Measurements from ENCODE around the gene LRIG1. TPM values are rescaled to one million over a fixed set of nuclear protein-coding genes. Genes with fewer than 3 reads are reported as not detected.

The LRIG1 gene
- total and polyA plus RNA-seq, 9 of the 15 experiments (the other 6 are each of a cell fraction or from before 2014, with no cell fraction given), result 0.05 to 0.38 (median 0.13) TPM; not detected in 3

DNA sequence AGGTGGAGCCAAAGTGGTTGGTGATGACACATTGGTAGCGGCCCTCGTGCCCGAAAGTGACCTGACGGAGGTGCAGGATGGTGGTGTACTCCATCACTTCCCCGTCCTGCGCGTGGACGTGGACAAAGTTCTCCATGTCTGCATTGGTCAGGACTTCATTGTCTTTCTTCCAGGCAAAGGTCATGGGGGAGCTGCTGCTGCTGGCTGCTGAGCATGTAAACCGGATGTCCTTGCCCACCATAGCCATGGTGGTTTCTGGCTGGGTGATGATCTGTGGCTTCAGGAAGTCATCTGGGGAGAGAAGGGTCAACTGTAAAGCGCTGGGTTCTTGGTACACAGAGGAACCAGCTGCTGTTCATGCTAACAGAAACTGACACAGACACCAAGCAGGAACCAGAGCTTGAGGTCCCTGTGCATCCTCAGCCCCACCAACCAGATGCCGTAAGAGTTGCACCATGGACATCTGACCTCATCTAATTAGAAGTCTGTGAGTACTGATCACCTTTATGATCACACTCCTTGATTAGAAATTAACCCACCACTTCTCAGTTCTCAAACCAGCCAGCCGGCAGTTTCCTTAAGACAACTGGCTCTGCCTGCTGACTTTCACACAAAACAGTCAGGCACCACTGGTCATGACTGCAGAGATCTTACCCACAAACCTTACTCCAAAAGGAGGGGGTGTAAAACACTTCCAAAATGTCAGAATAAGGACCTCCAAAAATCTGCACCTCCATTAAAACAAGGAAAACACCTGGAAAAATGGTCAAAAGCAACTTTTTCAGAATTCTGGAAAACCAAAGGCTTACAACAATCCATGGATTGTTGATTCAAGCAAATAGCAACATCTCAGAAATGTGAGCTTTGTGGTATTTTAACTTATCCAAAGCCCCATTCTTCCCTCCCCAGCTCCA, 114.6 kb downstream of the LRIG1 start:
- Histone ChIP-seq H4K20me1 (replicated peaks; ENCODE audit: control insufficient read depth, insufficient read depth, low read length) (no peaks in the 10 kb centered on the region), H3K4me3 (no peak overlapping the region), H3K9me1 (ENCODE audit: control insufficient read depth, insufficient read depth, low read length) (no peaks in the 10 kb centered on the region), H3K36me3 (ENCODE audit: control insufficient read depth, insufficient read depth, low read length) (no peaks in the 10 kb centered on the region), H3K4me2 (ENCODE audit: insufficient read depth, low read length) (no peak overlapping the region), H3K27me3 (ENCODE audit: control insufficient read depth in 2 of 2, insufficient read depth in 2 of 2, low read length in 2 of 2) (no peaks in the 10 kb centered on the region), H2AFZ (ENCODE audit: low read depth, low read length) (no peak overlapping the region), H3K9ac (ENCODE audit: insufficient read depth in 1 of 2, low read depth in 2 of 2, low read length in 2 of 2) (no peak overlapping the region), H3K4me1 (replicated peaks in 1 of 2; ENCODE audit: control insufficient read depth in 2 of 2, insufficient read depth in 2 of 2, low read length in 2 of 2) (no peaks in the 10 kb centered on the region), H3K9me3 (replicated peaks; ENCODE audit: control insufficient read depth, insufficient read depth, low read depth, low read length) (no peaks in the 10 kb centered on the region), H3K79me2 (ENCODE audit: control insufficient read depth, insufficient read depth, low read length) (no peaks in the 10 kb centered on the region), H3K27ac (ENCODE audit: extremely low read depth, low read depth, low read length) (no peak overlapping the region)
- CTCF ChIA-PET (ENCODE audit: low intra/inter-chr PET ratio), result no interaction called here
- POLR2A ChIA-PET, result no interaction called here
- DNase-seq (ENCODE audit: extremely low read depth in 1 of 4, low spot score in 3 of 4) (no peak), ATAC-seq (no peak), FAIRE-seq (no peak)
- intact Hi-C loops (cut with micrococcal nuclease) (no loop called here), in situ Hi-C loops (cut with MboI) (no loop called here)
- TF ChIP-seq PHF21A (IDR thresholded peaks at IDR 0.05; ENCODE audit: borderline replicate concordance, low read depth) (no peak), NR1H2 (CRISPR knock-in tag; IDR thresholded peaks at IDR 0.05) (no peak), RUNX1 (IDR thresholded peaks at IDR 0.05; ENCODE audit: low read depth) (no peak), HNRNPK (IDR thresholded peaks at IDR 0.05; ENCODE audit: low read depth, low read length, poor library complexity, severe bottlenecking) (no peak), KHSRP (IDR thresholded peaks at IDR 0.05) (no peak), DPF2 (IDR thresholded peaks at IDR 0.05) (no peak)
- WGBS (ENCODE audit: insufficient coverage, low coverage, missing lambda C conversion rate), result 77% methylated on average over 11 of the region's 12 CpGs
- BruUV-seq (replicated peaks), result no TSS peak

- H3K4me3 ChIP-seq, result no peak overlapping the region
- no TSS peak for BruUV-seq (replicated peaks)
- no peak for DNase-seq (ENCODE audit: extremely low read depth in 1 of 4, low spot score in 3 of 4)
- no peak overlapping the region for H3K4me2 ChIP-seq (ENCODE audit: insufficient read depth, low read length)
- H3K27me3 ChIP-seq (ENCODE audit: control insufficient read depth in 2 of 2, insufficient read depth in 2 of 2, low read length in 2 of 2), result no peaks in the 10 kb centered on the region
- POLR2A ChIA-PET, result no interaction called here
- H3K36me3 ChIP-seq (ENCODE audit: control insufficient read depth, insufficient read depth, low read length), result no peaks in the 10 kb centered on the region
- no peak for ATAC-seq
- H4K20me1 ChIP-seq (replicated peaks; ENCODE audit: control insufficient read depth, insufficient read depth, low read length), result no peaks in the 10 kb centered on the region
- H3K4me1 ChIP-seq (replicated peaks in 1 of 2; ENCODE audit: control insufficient read depth in 2 of 2, insufficient read depth in 2 of 2, low read length in 2 of 2), result no peaks in the 10 kb centered on the region
- CTCF ChIA-PET (ENCODE audit: low intra/inter-chr PET ratio), result no interaction called here
- no peak overlapping the region for H3K9ac ChIP-seq (ENCODE audit: insufficient read depth in 1 of 2, low read depth in 2 of 2, low read length in 2 of 2)
- no peak overlapping the region for H3K27ac ChIP-seq (ENCODE audit: extremely low read depth, low read depth, low read length)
- in situ Hi-C loops (cut with MboI) (no loop called here), intact Hi-C loops (cut with micrococcal nuclease) (no loop called here)
- no peaks in the 10 kb centered on the region for H3K9me1 ChIP-seq (ENCODE audit: control insufficient read depth, insufficient read depth, low read length)
- FAIRE-seq, result no peak
- no peak overlapping the region for H2AFZ ChIP-seq (ENCODE audit: low read depth, low read length)
- no peaks in the 10 kb centered on the region for H3K79me2 ChIP-seq (ENCODE audit: control insufficient read depth, insufficient read depth, low read length)
- no peaks in the 10 kb centered on the region for H3K9me3 ChIP-seq (replicated peaks; ENCODE audit: control insufficient read depth, insufficient read depth, low read depth, low read length)
- TF ChIP-seq PCBP2 (IDR thresholded peaks at IDR 0.05; ENCODE audit: low read depth, low read length, poor library complexity, severe bottlenecking), result no peak
- TF ChIP-seq RB1 (IDR thresholded peaks at IDR 0.05; ENCODE audit: low read depth), result no peak
- no peak for TF ChIP-seq BCL6 (CRISPR knock-in tag; IDR thresholded peaks at IDR 0.05)
- no peak for TF ChIP-seq ZNF395 (CRISPR knock-in tag; IDR thresholded peaks at IDR 0.05)
- no peak for TF ChIP-seq ZBTB11 (CRISPR knock-in tag; IDR thresholded peaks at IDR 0.05)
These were observed 115.8 kb downstream of the LRIG1 start for GRCh38 chr3:66385066-66385465.
